ENCODE results near the gene ARHGAP24.
"Not testable (repeated sequence)": the region's sequence is repeated elsewhere in the genome, so short reads cannot be mapped to it uniquely, and the experiment has no call there.

Gene ARHGAP24

GRCh38 chr4:85784348-85784747 lies 309.4 kb downstream of the ARHGAP24 start:
- no peak for FAIRE-seq

- FAIRE-seq, result no peak
Measured at GRCh38 chr4:85784947-85785346, 310.0 kb downstream of the ARHGAP24 start.

DNA sequence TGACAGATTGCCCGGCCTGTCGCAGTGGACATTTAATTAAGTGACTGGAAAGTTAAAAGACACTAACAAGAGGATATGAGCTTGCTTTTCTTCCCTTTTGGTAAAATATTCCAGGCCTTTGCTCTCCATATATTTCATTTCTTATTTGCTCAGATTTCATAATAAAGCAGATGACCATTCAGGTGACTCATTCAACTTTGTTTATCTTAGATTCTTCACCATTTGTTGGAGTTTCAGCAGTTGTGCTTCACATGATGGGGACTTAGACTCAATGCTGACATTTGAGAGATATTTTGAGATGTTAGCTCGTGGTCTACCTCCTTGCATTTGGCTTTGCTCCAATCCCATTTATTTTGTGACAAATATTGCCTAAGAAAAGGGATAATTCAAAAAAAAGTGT lies 312.2 kb downstream of the ARHGAP24 start:
- FAIRE-seq, result no peak

- no peak for FAIRE-seq
Measured at GRCh38 chr4:85788604-85789003, 313.7 kb downstream of the ARHGAP24 start.

DNA sequence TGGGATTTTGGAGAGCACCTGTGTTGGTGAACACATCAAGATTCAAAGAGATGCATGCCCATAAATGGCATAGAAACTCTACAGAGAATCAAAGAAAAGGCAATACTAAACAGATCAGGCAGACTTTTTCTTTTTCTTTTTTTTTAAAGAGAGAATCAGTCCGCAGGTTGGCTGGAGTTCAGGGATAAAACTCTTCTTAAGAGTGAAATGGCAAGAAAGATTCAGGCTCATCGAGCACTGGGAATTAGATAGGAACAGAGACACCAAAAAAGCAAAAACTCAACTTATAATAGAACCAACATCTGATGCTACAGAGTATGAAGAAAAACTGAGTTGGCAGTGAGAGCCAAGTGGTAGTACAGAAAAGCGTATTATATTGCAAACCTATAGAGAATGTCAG lies 314.3 kb downstream of the ARHGAP24 start:
- FAIRE-seq, result no peak

DNA sequence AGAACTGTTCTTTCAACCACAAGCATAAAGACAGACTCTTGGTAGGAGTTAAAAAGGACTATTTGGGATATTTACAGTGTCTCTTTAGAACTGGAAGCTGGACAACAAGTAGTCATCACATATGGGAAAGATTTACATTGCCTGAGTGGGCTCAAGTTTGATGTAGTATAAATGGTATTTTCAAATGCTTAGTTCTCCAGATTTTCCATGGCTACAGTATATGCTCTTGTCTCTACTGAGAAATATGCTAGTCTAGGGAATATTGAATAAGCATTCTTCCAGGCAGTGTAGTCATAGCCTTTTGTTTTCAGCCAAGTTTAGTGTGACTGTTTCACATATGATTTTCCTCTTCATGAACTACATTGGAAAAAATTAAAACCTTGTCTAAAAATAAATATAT lies 315.6 kb downstream of the ARHGAP24 start:
- no peak for FAIRE-seq

DNA sequence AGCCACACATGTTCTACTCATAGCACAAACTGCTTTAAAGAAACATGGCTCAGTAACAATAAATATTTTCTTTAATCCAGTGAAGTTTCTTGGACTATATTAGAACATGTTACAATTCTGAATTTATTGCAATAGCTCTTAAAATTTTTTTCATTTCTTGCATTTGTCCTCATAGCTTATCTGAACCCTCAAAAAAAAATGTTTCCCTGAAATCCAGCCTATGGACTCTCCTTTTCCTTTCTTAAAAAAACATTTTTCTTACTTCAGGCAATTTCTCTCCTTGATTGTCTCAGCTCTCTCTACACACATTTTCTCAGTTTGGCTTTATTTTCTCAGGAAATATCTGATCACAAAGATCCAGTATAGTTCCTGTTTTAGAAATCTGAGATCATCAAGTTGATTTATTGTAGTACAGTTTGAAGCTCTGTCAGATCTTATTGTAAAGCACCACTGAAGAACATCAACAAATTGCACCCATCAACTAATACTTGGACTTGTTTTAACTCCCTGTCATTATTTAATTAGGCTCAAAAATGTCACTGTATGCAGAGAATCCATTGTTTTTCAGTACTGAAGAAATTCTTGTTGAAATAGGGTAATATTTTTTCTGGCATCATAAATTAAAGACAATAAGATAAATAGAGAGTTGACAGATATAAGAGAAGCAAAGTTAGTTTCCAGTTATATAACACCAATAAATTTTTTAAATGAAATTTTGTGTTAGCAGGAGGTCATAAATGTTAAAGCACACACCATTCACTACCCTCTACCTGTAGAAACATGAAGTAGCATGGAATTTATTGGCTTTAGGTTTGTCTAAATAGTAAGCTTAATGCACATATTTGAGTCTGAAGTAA lies 317.7 kb downstream of the ARHGAP24 start:
- FAIRE-seq, result no peak

GRCh38 chr4:85793233-85793585 lies 318.3 kb downstream of the ARHGAP24 start:
- no peak for FAIRE-seq

GRCh38 chr4:85798012-85798770 lies 323.2 kb downstream of the ARHGAP24 start:
- FAIRE-seq, result no peak

- no peak for FAIRE-seq
Measured at GRCh38 chr4:85803856-85804255, 328.9 kb downstream of the ARHGAP24 start.

- no peak for FAIRE-seq
Measured at GRCh38 chr4:85805891-85806290, 330.9 kb downstream of the ARHGAP24 start.

DNA sequence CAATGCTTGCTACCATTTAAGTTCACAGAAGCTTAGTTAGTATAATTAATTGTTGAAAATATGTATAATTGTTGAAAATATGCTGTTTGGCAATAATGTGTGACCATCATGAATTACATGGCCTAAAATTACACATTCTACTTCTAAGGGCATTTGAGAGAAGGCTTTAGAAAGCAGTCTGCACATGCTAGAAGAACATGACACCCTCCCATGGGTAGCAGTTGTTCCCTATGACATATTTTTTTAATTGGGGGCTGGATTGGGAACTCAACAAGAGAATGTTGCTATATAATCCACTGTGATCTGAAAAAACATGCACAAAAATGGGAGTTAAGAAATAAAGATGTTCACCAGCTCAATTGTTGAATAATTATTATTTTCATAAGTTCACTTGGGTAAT lies 331.4 kb downstream of the ARHGAP24 start:
- FAIRE-seq, result no peak

- no peak for FAIRE-seq
Measured at GRCh38 chr4:85807247-85807950, 332.4 kb downstream of the ARHGAP24 start.

GRCh38 chr4:85808104-85808503 lies 333.2 kb downstream of the ARHGAP24 start:
- no peak for FAIRE-seq

DNA sequence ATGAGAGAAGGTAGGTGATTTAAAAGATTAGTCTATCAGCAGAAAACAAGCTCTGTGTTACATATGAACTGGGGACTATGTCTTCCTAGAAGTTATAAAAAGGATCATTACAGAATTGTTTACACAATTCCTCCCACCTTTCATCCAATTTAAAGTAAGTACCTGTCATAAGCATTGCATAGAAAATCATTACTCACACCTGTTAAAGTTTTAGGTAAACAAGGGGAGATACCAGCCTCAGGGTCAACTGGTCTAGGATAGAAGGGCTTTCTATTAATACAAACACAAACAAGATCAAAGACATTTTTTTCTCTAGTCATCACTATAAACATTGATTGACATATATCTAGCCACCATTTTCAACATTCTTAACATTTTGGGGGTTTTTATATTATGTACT lies 333.9 kb downstream of the ARHGAP24 start:
- FAIRE-seq, result no peak

DNA sequence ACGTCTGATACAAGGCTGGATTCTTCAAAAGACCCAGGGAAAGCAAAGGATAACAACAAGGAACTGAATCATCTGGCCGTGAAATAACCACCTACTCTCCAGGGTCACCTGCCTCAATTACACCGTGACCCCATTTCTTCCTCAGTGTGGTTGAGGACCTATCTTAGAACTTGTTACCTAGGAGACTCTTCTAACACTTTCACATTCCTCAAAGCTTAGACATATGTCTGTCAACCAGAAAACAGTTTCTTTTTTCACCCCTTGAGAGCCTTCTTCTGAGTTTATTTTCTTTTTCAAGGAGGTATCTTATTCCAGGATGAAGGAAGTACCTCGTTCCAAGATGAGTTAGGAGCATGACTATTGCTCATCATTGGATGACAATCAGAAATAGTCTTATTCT lies 337.8 kb downstream of the ARHGAP24 start:
- no peak for FAIRE-seq

- FAIRE-seq, result no peak
Measured at GRCh38 chr4:85815796-85816459, 341.0 kb downstream of the ARHGAP24 start.

GRCh38 chr4:85818700-85819099 lies 343.8 kb downstream of the ARHGAP24 start:
- no peak for FAIRE-seq

DNA sequence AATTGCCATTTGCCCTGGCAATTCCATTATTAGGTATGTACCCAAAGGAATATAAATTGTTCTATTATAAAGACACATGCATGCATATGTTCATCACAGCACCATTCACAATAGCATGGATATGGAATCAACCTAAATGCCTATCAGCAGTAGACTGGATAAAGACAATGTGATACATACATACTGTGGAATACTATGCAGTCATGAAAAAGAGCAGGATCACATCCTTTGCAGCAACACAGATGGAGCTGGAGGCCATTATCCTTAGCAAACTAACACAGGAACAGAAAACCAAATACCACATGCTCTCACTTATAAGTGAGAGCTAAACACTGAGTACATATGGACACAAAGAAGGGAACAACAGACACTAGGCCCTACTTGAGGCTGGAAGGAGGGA lies 345.2 kb downstream of the ARHGAP24 start:
- not testable (repeated sequence) for FAIRE-seq

- FAIRE-seq, result no peak
Measured at GRCh38 chr4:85821688-85822455, 346.9 kb downstream of the ARHGAP24 start.

DNA sequence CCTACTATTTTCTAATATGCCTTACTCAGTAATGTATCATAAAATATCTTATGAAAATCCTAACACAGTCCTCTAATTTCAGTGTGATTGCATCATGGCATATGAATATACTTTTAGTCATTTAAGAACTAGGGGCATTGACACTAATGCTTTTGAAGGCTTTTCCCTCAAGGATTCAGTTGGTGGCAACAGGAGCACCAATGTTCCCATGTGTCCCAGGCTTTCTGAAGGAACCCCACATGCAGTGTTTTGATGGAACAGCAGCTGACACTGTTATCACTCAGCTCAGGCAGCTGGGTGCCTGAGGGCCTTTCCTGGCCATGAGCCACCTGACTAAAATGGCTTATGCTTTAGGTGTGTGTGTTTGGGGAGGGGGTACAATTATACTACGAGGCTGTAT lies 348.3 kb downstream of the ARHGAP24 start:
- FAIRE-seq, result no peak

Measured in TTC549 (cell line).